Measurements from ENCODE around the gene NOTCH1.

- TF ChIP-seq CTCF (IDR thresholded peaks at IDR 0.05) (no peak), POLR2A (IDR thresholded peaks at IDR 0.05) (no peak), EP300 (IDR thresholded peaks at IDR 0.05) (no peak)
These were observed 48.8 kb downstream of the NOTCH1 start for GRCh38 chr9:136496801-136497620.
